ENCODE data around the gene BANF2. TPM values are rescaled to one million over a fixed set of nuclear protein-coding genes. Genes with fewer than 3 reads are reported as not detected.

Gene BANF2
- total and polyA plus RNA-seq, 2 experiments from 2014 or later = not detected

GRCh38 chr20:17716331-17716730, 16.6 kb downstream of the BANF2 start (continued):
- TF ChIP-seq ZNF331 (CRISPR knock-in tag; IDR thresholded peaks at IDR 0.05; ENCODE audit: low read depth) = no peak
- no peak for TF ChIP-seq ZNF114 (CRISPR knock-in tag; IDR thresholded peaks at IDR 0.05)
- TF ChIP-seq ZNF462 (CRISPR knock-in tag; IDR thresholded peaks at IDR 0.05) = no peak
- TF ChIP-seq POLR2AphosphoS5 (IDR thresholded peaks at IDR 0.05; ENCODE audit: low read depth) = no peak
- TF ChIP-seq EZH2phosphoT487 (IDR thresholded peaks at IDR 0.05; ENCODE audit: unreplicated experiment) = no peak
- no peak for TF ChIP-seq CREB1 (CRISPR knock-in tag; IDR thresholded peaks at IDR 0.05; ENCODE audit: low read depth)
- no peak for TF ChIP-seq NANOG (IDR thresholded peaks at IDR 0.05; ENCODE audit: borderline replicate concordance)
- TF ChIP-seq STAT1 (IDR thresholded peaks at IDR 0.05; ENCODE audit: unreplicated experiment) = no peak
- no peak for TF ChIP-seq JUNB (IDR thresholded peaks at IDR 0.05; ENCODE audit: unreplicated experiment)

GRCh38 chr20:17720755-17721154, 21.0 kb downstream of the BANF2 start:
- Mint-ChIP-seq H3K4me3 (no peak overlapping the region), H3K36me3 (ENCODE audit: low read depth) (no peaks in the 10 kb centered on the region), H3K27me3 (ENCODE audit: insufficient read depth, low read depth, poor library complexity) (peaks cover 4% of the 10 kb centered on the region), H3K9me3 (no peaks in the 10 kb centered on the region), H3K4me1 (no peaks in the 10 kb centered on the region), H3K27ac (no peak overlapping the region)
- peak overlapping the region; percentile 59; the same call in 1 of the 2 replicates for H2AFZ ChIP-seq
- no peak overlapping the region for H3K4me2 ChIP-seq
- H3K36me3 ChIP-seq (ENCODE audit: insufficient read depth) = no peaks in the 10 kb centered on the region
- H4K20me1 ChIP-seq (replicated peaks; ENCODE audit: insufficient read depth) = no peaks in the 10 kb centered on the region
- no peak overlapping the region for H3K27ac ChIP-seq (ENCODE audit: low read depth)
- H3K4me3 ChIP-seq = no peak overlapping the region
- H3K79me2 ChIP-seq (replicated peaks; ENCODE audit: insufficient read depth) = no peaks in the 10 kb centered on the region
- ATAC-seq = no peak
- no peak for DNase-seq (ENCODE audit: low spot score)
- H3K27me3 ChIP-seq (ENCODE audit: insufficient read depth) = no peaks in the 10 kb centered on the region
- 0 out of 2 replicates have a peak, but pooled peaks cover 6% of the 10 kb centered on the region for H3K9me2 ChIP-seq (ENCODE audit: insufficient read depth)
- no peaks in the 10 kb centered on the region for H3K4me1 ChIP-seq (ENCODE audit: insufficient read depth)
- H3F3A ChIP-seq (replicated peaks; ENCODE audit: low read depth) = no peaks in the 10 kb centered on the region
- TF ChIP-seq ZNF114 (CRISPR knock-in tag; IDR thresholded peaks at IDR 0.05) (no peak), JUNB (IDR thresholded peaks at IDR 0.05; ENCODE audit: unreplicated experiment) (no peak), CREB1 (CRISPR knock-in tag; IDR thresholded peaks at IDR 0.05; ENCODE audit: low read depth) (no peak), CTCF (conservative IDR thresholded peaks at IDR 0.05; ENCODE audit: low read depth in 2 of 2) (no peak), EZH2 (IDR thresholded peaks at IDR 0.05; ENCODE audit: low read depth, unreplicated experiment) (no peak), ETS1 (IDR thresholded peaks at IDR 0.05) (no peak), REST (IDR thresholded peaks at IDR 0.05; ENCODE audit: unreplicated experiment) (no peak), NANOG (IDR thresholded peaks at IDR 0.05; ENCODE audit: borderline replicate concordance) (no peak), POLR2AphosphoS5 (IDR thresholded peaks at IDR 0.05; ENCODE audit: low read depth) (no peak)
